ENCODE results near the gene SLC11A2. TPM values are rescaled to one million over a fixed set of nuclear protein-coding genes. Genes with fewer than 3 reads are reported as not detected.
A peak's percentile ranks its signal among the peaks of the same experiment; 100 is the strongest.

Gene SLC11A2
- total and polyA plus RNA-seq, 12 donors: 10.7 to 31.3 (median 21.5) TPM

GRCh38 chr12:51013441-51013840 is 12.7 kb downstream of the SLC11A2 start:
- ATAC-seq (no peak), DNase-seq (no peak)
- no peaks in the 10 kb centered on the region for H3K9me3 ChIP-seq
- 93 to 98% methylated on average over 7 of the region's 7 CpGs for WGBS, 2 donors
- H3K27me3 ChIP-seq: no peaks in the 10 kb centered on the region
- no peak overlapping the region for H3K4me3 ChIP-seq
- TF ChIP-seq CTCF (IDR thresholded peaks at IDR 0.05): no peak
- H3K27ac ChIP-seq: no peak overlapping the region
- H3K36me3 ChIP-seq: peaks cover 0 to 2% (median 0%) of the 10 kb centered on the region in 9 donors
- intact Hi-C loops (cut with DNase I): no loop called here
- H3K4me1 ChIP-seq: peaks cover 0 to 49% (median 10%) of the 10 kb centered on the region in 9 donors

DNA sequence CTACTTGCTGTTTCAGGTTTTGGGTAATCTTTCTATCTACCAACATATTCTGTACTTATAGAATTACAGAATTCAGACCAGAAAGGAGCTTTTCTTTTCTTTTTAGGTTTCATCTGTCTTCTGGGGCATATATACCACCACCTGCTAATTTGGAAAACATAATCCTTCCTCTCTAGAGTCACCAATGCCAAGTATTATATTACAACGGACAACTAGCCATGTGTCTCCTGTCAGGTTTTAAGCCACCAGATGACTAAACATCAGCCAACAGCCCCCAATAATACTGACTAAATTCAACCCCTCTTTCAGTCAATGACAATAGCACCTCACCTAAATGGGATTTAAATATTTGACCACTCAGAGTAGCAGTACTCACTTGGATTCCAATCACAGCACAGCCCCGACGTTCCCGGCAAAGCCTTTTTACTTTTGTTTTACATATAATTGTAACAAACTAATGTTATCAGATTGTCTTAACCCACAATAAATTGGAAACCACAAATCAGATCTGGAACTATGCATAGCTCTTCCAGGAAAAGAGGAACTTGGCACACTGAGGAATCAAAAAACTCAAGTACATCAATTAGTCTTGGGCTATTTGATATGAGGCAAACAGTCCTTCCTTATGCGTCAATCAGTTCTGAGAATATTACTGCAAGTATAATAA is 13.5 kb downstream of the SLC11A2 start:
- H3K27me3 ChIP-seq: no peaks in the 10 kb centered on the region
- no peak for DNase-seq
- H3K9me3 ChIP-seq: no peaks in the 10 kb centered on the region
- H3K36me3 ChIP-seq: peaks cover 0 to 9% (median 3%) of the 10 kb centered on the region in 9 donors
- intact Hi-C loops (cut with DNase I): no loop called here
- peaks cover 0 to 51% (median 10%) of the 10 kb centered on the region in 9 donors for H3K4me1 ChIP-seq
- no peak overlapping the region for H3K27ac ChIP-seq
- no peak for ATAC-seq
- no peak overlapping the region for H3K4me3 ChIP-seq
- whole genome bisulfite sequencing, 2 donors: 68 to 78% methylated on average over 5 of the region's 5 CpGs
- TF ChIP-seq CTCF (IDR thresholded peaks at IDR 0.05): no peak

GRCh38 chr12:51011955-51012354 is 14.2 kb downstream of the SLC11A2 start:
- Histone ChIP-seq H3K36me3 (peaks cover 0 to 17% (median 10%) of the 10 kb centered on the region in 9 donors), H3K27ac (no peak overlapping the region), H3K4me1 (peaks cover 0 to 51% (median 10%) of the 10 kb centered on the region in 9 donors), H3K27me3 (no peaks in the 10 kb centered on the region), H3K4me3 (no peak overlapping the region), H3K9me3 (no peaks in the 10 kb centered on the region)
- peak in 2 of 8 donors; percentile 32 to 44 for ATAC-seq
- DNase-seq: no peak
- no peak for TF ChIP-seq CTCF (IDR thresholded peaks at IDR 0.05)
- intact Hi-C loops (cut with DNase I): no loop called here
- 78 to 83% methylated on average over 4 of the region's 4 CpGs for WGBS, 2 donors

DNA sequence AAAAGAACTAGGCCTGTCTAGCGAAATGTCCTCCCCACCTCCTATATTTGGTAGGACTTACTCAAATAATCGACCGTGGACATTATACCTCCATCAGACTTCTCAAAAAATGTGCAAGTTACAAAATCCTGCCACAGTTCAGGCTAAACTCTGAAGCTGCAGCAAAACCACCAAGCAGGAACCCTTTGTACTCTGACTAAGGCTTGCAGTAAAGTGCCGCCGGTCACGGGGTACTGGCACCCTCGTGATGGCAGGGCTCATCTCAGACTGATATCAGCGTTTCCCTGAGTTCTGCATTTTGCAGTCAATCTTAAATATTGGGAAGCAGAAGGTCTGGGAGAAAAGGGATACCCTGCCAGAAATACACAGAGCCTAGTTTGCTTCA is 17.1 kb downstream of the SLC11A2 start:
- intact Hi-C loops (cut with DNase I): no loop called here
- H3K27me3 ChIP-seq: no peaks in the 10 kb centered on the region
- WGBS, 2 donors: 67 to 74% methylated on average over 8 of the region's 8 CpGs
- DNase-seq (peak; percentile 41 to 47), ATAC-seq (peak in 7 of 8 donors; percentile 79 to 94 (median 83))
- no peak for TF ChIP-seq CTCF (IDR thresholded peaks at IDR 0.05)
- peak overlapping the region in 7 of 10 donors; percentile 3 to 36 (median 11) for H3K4me3 ChIP-seq
- no peaks in the 10 kb centered on the region for H3K9me3 ChIP-seq
- H3K4me1 ChIP-seq: peaks cover 0 to 50% (median 10%) of the 10 kb centered on the region in 9 donors
- peak overlapping the region in 7 of 10 donors; percentile 0 to 81 (median 27) for H3K27ac ChIP-seq
- H3K36me3 ChIP-seq: peaks cover 0 to 45% (median 29%) of the 10 kb centered on the region in 9 donors
